Gastrocnemius medialis (tissue), 4 donors: ENCODE data around the gene TASOR2.

ENCODE experiments used
- POLR2A ChIP-seq, 2 donors: fragments of 450-650 bp; IDR thresholded peaks; one replicate each; pipeline ENCODE4 v1.6.1; 2017; ENCODE audit warnings: antibody characterized with exemption in 2 of 2, mild to moderate bottlenecking in 2 of 2, moderate library complexity in 2 of 2
- TF ChIP-seq, protein P1 (sequence below), 5 experiments: fragments of 450-650 bp in 3 of 5; fragments of 200-600 bp in 2 of 5; sonication (generic) in 2 of 5; IDR thresholded peaks in 4 of 5; conservative IDR thresholded peaks in 1 of 5; 1 replicate in 4 of 5; 2 replicates in 1 of 5; pipeline ENCODE4 v1.5.1; 2016 to 2019; ENCODE audit warnings: antibody characterized with exemption in 5 of 5, mild to moderate bottlenecking in 3 of 5, moderate library complexity in 3 of 5

DNA sequence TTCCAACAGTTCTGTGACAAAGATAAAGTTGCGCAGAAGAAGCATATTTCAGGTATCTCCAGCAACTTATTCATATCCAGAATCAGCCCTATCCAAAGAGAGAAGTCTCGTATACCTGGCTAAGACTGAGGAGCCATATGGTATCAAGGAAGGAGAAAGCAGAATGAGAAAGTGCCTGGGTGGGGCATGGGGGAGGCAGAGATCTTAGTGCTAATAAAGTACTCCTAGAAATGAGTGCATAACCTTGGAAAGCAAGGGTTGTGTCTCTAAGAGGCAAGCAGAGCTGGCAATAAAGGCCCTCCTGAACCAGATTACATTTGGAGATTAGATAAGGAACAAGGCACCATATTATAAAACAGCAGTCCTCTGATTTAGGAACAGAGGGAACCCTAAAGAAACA lies 12.7 kb downstream of the TASOR2 start:
- TF ChIP-seq, protein P1, sequence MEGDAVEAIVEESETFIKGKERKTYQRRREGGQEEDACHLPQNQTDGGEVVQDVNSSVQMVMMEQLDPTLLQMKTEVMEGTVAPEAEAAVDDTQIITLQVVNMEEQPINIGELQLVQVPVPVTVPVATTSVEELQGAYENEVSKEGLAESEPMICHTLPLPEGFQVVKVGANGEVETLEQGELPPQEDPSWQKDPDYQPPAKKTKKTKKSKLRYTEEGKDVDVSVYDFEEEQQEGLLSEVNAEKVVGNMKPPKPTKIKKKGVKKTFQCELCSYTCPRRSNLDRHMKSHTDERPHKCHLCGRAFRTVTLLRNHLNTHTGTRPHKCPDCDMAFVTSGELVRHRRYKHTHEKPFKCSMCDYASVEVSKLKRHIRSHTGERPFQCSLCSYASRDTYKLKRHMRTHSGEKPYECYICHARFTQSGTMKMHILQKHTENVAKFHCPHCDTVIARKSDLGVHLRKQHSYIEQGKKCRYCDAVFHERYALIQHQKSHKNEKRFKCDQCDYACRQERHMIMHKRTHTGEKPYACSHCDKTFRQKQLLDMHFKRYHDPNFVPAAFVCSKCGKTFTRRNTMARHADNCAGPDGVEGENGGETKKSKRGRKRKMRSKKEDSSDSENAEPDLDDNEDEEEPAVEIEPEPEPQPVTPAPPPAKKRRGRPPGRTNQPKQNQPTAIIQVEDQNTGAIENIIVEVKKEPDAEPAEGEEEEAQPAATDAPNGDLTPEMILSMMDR (IDR thresholded peaks at IDR 0.05 in 4 of 5, conservative IDR thresholded peaks at IDR 0.05 in 1 of 5) = no peak
- TF ChIP-seq POLR2A (IDR thresholded peaks at IDR 0.05) = no peak
